Ectodermal cell (in vitro differentiated cells): ENCODE measurements around the gene ELP2.

Experiments used
- H3K27ac ChIP-seq: 2 replicates; pipeline ENCODE4 v1.7.0; 2013; ENCODE audit warnings: mild to moderate bottlenecking, low read depth, low read length; ENCODE audit not compliant: insufficient read depth, poor library complexity, severe bottlenecking
- H3K27me3 ChIP-seq: 2 replicates; pipeline ENCODE4 v1.7.0; 2013; ENCODE audit warnings: mild to moderate bottlenecking, low read length; ENCODE audit not compliant: insufficient read depth, control insufficient read depth, poor library complexity, severe bottlenecking
- H3K36me3 ChIP-seq: one replicate; pipeline ENCODE4 v1.7.0; 2013; ENCODE audit warnings: low read length; ENCODE audit not compliant: control insufficient read depth, insufficient read depth
- H3K4me1 ChIP-seq: one replicate; pipeline ENCODE4 v1.7.0; 2013; ENCODE audit warnings: low read length; ENCODE audit not compliant: control insufficient read depth, insufficient read depth
- H3K4me3 ChIP-seq: 2 replicates; pipeline ENCODE4 v1.7.0; 2013; ENCODE audit warnings: low read depth, low read length, control low read depth; ENCODE audit not compliant: insufficient read depth
- H3K9me3 ChIP-seq: 2 replicates; pipeline ENCODE4 v1.7.0; 2013; ENCODE audit warnings: mild to moderate bottlenecking, low read length, moderate library complexity; ENCODE audit not compliant: control insufficient read depth
- WGBS, 2 experiments: methylation state at CpG; one replicate each; pipeline ENCODE4 v1.1.7; 2013; ENCODE audit warnings: missing lambda C conversion rate in 2 of 2; 5-methylcytosine and 5-hydroxymethylcytosine counted together

The ELP2 gene

GRCh38 chr18:36131692-36132483, 2.2 kb downstream of the ELP2 start:
- Histone ChIP-seq H3K36me3 (no peaks in the 10 kb centered on the region), H3K4me1 (peaks cover 6% of the 10 kb centered on the region), H3K9me3 (no peaks in the 10 kb centered on the region), H3K27ac (no peak overlapping the region), H3K4me3 (no peak overlapping the region), H3K27me3 (no peaks in the 10 kb centered on the region)
- WGBS, 2 experiments, result 92% methylated on average over 9 of the region's 9 CpGs

- Histone ChIP-seq H3K9me3 (no peaks in the 10 kb centered on the region), H3K27me3 (no peaks in the 10 kb centered on the region), H3K36me3 (no peaks in the 10 kb centered on the region), H3K27ac (no peak overlapping the region), H3K4me3 (no peak overlapping the region), H3K4me1 (peaks cover 4% of the 10 kb centered on the region)
- 79 to 82% methylated on average over 2 of the region's 3 CpGs for WGBS, 2 experiments
Observed at GRCh38 chr18:36132756-36133155, 3.1 kb downstream of the ELP2 start.

GRCh38 chr18:36135264-36135663, 5.6 kb downstream of the ELP2 start:
- Histone ChIP-seq H3K4me3 (no peak overlapping the region), H3K27ac (no peak overlapping the region), H3K4me1 (no peaks in the 10 kb centered on the region), H3K36me3 (peaks cover 6% of the 10 kb centered on the region), H3K27me3 (no peaks in the 10 kb centered on the region), H3K9me3 (no peaks in the 10 kb centered on the region)
- no CpG with 5 or more reads among the region's 1 CpG for WGBS, 2 experiments

- H3K4me1 ChIP-seq, result no peaks in the 10 kb centered on the region
- H3K27ac ChIP-seq, result no peak overlapping the region
- WGBS, 2 experiments, result 91 to 93% methylated on average over 4 to 5 of the region's 5 CpGs
- peaks cover 24% of the 10 kb centered on the region for H3K36me3 ChIP-seq
- H3K4me3 ChIP-seq, result no peak overlapping the region
- H3K9me3 ChIP-seq, result no peaks in the 10 kb centered on the region
- no peaks in the 10 kb centered on the region for H3K27me3 ChIP-seq
Observed at GRCh38 chr18:36139245-36139644, 9.5 kb downstream of the ELP2 start.

- Histone ChIP-seq H3K4me1 (no peaks in the 10 kb centered on the region), H3K36me3 (peaks cover 43% of the 10 kb centered on the region), H3K9me3 (no peaks in the 10 kb centered on the region), H3K4me3 (no peak overlapping the region), H3K27me3 (no peaks in the 10 kb centered on the region), H3K27ac (no peak overlapping the region)
- WGBS, 2 experiments, result 90 to 95% methylated on average over 4 of the region's 4 CpGs
Observed at GRCh38 chr18:36141576-36141975, 11.9 kb downstream of the ELP2 start.

- Histone ChIP-seq H3K27me3 (no peaks in the 10 kb centered on the region), H3K4me1 (no peaks in the 10 kb centered on the region), H3K27ac (no peak overlapping the region), H3K36me3 (peaks cover 46% of the 10 kb centered on the region), H3K4me3 (no peak overlapping the region), H3K9me3 (no peaks in the 10 kb centered on the region)
- WGBS, 2 experiments, result 90 to 97% methylated on average over 1 of the region's 3 CpGs
Observed at GRCh38 chr18:36142751-36143150, 13.1 kb downstream of the ELP2 start.

GRCh38 chr18:36143391-36143790, 13.7 kb downstream of the ELP2 start:
- peaks cover 49% of the 10 kb centered on the region for H3K36me3 ChIP-seq
- H3K9me3 ChIP-seq, result no peaks in the 10 kb centered on the region
- 91 to 97% methylated on average over 1 to 2 of the region's 2 CpGs for WGBS, 2 experiments

GRCh38 chr18:36149514-36150289, 20.0 kb downstream of the ELP2 start:
- H3K9me3 ChIP-seq, result no peaks in the 10 kb centered on the region
- peaks cover 39% of the 10 kb centered on the region for H3K36me3 ChIP-seq
- no peak overlapping the region for H3K4me3 ChIP-seq
- WGBS, 2 experiments, result 93 to 100% methylated on average over 2 to 5 of the region's 5 CpGs
- H3K27ac ChIP-seq, result no peak overlapping the region
- no peaks in the 10 kb centered on the region for H3K4me1 ChIP-seq
- no peaks in the 10 kb centered on the region for H3K27me3 ChIP-seq

More at GRCh38 chr18:36143391-36143790, 13.7 kb downstream of the ELP2 start:
- H3K27ac ChIP-seq, result no peak overlapping the region
- H3K27me3 ChIP-seq, result no peaks in the 10 kb centered on the region
- H3K4me3 ChIP-seq, result no peak overlapping the region
- H3K4me1 ChIP-seq, result no peaks in the 10 kb centered on the region

GRCh38 chr18:36152781-36153180, 23.1 kb downstream of the ELP2 start:
- Histone ChIP-seq H3K4me3 (no peak overlapping the region), H3K36me3 (peaks cover 25% of the 10 kb centered on the region)
- WGBS, 2 experiments, result 95 to 100% methylated on average over 1 of the region's 1 CpG

GRCh38 chr18:36153203-36153602, 23.5 kb downstream of the ELP2 start:
- Histone ChIP-seq H3K9me3 (no peaks in the 10 kb centered on the region), H3K4me3 (no peak overlapping the region), H3K27ac (no peak overlapping the region), H3K27me3 (no peaks in the 10 kb centered on the region), H3K36me3 (peaks cover 23% of the 10 kb centered on the region), H3K4me1 (no peaks in the 10 kb centered on the region)
- WGBS, 2 experiments, result 95% methylated on average over 4 of the region's 4 CpGs

More at GRCh38 chr18:36152781-36153180, 23.1 kb downstream of the ELP2 start:
- Histone ChIP-seq H3K27me3 (no peaks in the 10 kb centered on the region), H3K4me1 (no peaks in the 10 kb centered on the region), H3K9me3 (no peaks in the 10 kb centered on the region), H3K27ac (no peak overlapping the region)
